HG02885 (cell line): ENCODE measurements around the gene GSTA1.
"Not testable (repeated sequence)": the region's sequence is repeated elsewhere in the genome, so short reads cannot be mapped to it uniquely, and the experiment has no call there.

Experiments used
- ATAC-seq: cut with Tn5 transposase; IDR thresholded peaks from one replicate; pipeline ENCODE4 v1.9.1; 2021; ENCODE audit warnings: mild to moderate bottlenecking; ENCODE audit not compliant: unreplicated experiment, poor library complexity

The GSTA1 gene

DNA sequence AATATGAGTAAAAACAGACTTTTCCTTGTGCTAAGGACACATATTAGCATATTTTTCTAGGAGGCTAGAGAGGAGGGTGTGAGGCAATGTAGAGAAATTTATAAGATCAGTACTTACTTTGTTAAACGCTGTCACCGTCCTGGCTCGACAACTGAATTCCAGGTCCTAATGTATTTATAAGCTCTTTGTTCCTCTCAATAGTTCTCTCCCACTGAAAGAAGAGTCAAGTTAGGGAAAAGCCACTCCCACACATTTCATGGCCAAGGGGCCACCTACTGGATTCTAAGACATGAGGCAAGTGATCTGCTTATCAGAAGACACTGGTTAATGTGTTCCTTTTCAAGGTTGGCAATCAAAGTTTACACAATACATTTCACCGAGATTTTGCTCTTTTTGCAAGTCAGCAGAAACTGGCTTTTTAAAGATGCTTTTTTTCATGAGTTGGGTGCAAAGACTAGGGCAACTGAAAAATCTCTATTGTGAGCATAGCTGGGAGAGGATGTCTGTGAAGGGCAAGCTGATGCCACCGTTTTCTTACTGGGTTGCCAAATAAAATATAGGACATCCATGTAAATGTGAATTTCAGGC is at the start of gene GSTA1:
TSS of gene GSTA1 (minus strand) at position 149 of the 588 bp plus-strand sequence. CDS start 4,549 bp downstream, outside the sequence.
- ATAC-seq, result not testable (repeated sequence)

DNA sequence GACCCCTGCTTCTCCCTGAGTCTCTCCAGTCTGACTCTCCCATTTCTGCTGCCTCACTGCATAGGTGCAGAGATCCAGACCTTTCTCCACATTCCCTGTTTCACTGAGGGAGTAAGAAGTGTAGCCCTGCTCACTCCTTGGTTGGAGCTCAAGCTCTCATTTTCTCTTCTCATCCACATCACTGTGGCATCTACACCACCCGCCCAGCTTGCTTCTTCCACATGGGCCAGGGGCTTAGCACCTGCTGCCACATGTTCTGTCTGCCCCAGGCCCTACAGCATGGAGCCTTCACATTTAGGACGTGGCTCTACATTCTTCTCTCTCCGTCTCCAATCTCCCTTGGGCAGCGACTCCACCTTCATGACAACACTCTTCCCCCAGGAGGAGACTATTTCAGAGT is 45.5 kb upstream of the GSTA1 start:
- no peak for ATAC-seq

DNA sequence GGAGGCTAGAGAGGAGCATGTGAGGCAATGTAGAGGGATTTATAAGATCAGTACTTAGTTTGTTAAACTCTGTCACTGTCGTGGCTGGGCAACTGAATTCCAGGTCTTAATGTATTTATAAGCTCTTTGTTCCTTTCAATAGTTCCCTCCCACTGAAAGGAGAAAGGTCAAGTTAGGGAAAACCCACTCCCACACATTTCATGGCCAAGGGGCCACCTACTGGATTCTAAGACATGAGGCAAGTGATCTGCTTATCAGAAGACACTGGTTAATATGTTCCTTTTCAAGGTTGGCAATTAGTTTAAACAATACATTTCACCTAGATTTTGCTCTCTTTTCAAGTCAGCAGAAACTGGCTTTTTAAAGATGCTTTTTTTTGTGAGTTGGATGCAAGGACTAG is 42.4 kb upstream of the GSTA1 start:
- no peak for ATAC-seq

DNA sequence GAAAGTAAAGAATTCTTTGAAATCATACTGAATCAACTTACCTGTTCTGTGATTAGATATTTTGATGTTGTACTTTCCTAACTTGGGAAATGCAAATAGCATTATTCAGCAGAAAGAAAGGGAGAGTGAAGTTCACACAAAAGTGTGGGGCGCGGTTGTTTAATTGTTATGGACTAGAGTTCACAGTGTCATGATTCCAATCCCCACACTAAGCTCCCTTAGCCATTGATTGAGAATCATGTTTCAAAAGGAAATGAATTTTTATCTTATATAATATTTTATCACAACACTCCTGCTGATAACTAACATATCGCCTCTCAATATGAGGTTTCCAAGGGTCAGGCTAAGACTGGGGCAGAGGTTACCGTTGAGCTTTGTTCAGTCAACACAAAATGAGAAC is 40.0 kb upstream of the GSTA1 start:
- no peak for ATAC-seq

DNA sequence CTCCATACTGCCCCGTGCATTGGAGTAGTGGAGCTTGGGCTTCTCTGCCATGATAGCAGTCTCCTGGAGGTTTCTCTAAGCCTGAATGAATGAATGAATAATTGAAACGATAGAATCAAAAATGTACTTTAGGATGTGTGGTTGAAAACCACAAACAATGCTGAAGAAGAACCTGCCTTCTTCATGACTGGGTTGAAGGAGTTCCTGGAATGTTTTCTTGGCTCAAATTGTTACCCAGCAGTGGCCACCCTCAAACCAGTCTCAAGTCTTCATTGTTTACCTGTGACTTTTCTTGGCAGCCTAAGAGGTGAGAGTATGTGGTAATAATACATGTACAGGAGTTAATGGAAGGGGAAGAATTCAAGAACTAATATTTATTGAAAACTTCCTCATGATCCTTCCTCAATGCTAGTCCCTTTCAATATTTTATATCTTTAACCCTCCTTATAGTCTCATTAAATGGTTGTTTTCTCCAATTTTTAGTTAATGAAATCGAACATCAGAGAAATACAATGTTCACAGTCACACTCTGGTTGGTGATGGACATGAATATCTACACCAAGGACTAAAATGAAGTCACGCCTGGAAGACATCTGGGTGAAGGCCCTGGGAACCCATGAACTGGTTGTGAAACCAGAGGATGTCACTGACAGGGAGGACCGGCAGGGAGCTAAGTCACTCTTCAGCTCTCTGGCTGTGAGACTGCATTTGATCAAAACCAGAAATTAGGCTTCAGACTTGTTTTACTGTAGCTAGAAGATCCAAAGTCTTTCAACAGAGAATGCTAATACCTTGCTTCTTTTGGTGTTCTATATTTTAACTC is 37.4 kb upstream of the GSTA1 start, which contains the start of gene GSTA5:
TSS of gene GSTA5 (minus strand) at position 51 of the 823 bp plus-strand sequence.
- no peak for ATAC-seq

DNA sequence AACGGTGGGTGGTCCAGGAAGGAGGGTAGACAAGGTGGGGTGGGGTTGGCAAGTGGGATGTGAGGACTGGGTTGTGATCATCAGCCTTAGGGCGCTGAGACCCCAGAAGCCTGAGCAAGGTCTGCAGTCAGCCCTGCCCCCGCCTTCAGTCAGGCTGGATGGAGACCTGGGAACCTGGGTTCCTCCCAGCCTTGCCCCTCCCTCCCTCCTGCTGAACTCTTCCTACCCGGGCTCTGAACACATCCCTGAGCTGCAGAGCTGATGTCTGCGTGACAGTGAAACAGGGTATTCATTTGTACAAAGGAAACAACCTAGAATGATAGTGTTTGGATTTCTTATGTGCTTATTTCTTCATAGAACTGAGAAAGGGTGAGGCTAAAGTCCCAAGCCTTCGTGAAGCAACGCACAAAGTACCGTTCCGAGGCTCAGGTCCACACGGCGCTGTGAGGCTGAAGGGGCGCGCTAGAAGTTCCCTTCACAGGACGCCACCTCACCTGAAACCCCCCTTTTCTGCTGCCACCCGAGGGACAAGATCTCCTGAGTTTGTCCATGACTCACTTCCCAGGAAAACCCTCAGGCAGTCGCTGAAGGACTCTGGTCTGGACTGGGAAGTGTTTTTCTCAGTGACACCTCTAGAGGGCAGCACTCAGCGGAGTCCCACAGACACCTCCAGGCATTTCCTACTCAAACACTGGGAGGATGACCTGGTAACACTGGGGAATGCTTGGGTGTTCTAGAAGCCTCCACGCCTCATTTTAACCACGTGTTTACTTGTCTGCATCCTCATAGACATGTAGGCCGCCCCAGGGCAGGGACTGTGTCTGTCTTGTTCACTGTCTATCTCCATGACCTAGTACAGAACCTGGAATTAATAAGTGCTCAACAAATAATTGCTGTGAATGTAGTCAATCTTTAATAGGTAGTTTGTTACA is 35.8 kb upstream of the GSTA1 start:
- ATAC-seq, result peak; percentile 90

DNA sequence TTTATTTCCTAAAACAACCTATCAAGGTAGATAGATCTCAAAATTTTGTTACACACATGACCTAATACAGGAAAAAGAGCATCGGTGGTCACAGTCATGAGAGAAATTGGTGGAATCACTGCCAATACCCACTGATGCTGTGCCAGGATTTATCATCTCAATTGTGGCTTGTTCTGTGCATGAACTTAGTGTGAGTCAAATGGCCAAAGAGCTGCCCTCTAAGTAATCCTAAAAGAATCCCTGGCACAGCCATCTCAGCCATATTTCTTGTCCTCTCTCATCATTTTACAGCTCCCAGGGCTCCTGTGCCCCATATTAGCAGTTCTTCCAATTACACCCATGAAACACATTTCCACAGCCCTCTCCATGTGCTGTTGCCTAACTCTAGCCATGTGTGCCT is 30.9 kb upstream of the GSTA1 start:
- no peak for ATAC-seq

DNA sequence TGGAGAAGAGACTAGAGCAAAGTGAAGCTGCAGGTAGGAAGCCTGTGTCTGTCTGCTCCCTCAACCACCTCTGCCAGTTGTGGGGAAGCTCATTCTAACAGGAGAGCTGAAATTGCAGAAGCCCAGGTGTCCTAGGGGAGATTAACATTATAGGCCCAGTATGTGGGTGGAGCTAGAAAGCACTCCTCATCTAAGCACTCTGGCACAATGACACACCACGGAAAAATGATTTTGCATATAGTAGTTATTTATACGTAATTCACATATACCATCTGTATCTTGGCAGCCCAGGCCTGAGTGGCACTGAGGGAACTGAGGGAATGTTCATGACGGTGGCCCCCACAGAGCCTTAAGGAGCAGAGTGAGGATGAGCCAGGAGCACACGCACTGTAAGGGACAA is 27.3 kb upstream of the GSTA1 start:
- ATAC-seq, result not testable (repeated sequence)

DNA sequence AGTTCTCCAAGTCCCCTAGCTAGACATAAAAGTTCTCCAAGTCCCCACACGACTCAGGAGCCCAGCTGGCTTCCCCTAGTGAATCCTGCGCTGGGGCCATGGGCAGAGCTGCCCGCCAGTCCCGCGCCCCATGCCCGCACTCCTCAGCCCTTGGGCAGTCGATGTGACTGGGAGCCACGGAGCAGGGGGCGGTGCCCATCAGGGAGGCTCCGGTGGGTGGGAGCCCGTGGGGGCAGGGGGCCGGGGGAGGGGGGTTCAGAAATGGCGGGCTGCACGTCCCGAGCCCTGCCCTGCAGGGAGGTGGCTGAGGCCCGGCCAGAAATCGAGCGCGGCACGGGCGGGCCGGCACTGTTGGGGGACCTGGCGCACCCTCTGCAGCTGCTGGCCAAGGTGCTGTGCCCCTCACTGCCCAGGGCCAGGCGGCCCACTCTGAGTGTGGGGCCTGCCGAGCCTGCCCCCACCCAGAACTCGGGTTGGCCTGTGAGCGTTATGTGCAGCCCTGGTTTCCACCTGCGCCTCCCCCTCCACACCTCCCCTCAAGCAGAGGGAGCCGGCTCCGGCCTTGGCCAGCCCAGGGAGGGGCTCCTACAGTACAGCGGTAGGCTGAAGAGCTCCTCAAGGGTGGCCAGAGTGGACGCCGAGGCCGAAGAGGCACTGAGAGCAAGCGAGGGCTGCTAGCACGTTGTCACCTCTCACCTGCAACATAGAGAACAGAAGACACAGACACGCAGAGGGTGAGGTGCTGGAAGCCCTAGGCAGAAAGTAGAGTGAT is 25.6 kb upstream of the GSTA1 start:
- no peak for ATAC-seq

DNA sequence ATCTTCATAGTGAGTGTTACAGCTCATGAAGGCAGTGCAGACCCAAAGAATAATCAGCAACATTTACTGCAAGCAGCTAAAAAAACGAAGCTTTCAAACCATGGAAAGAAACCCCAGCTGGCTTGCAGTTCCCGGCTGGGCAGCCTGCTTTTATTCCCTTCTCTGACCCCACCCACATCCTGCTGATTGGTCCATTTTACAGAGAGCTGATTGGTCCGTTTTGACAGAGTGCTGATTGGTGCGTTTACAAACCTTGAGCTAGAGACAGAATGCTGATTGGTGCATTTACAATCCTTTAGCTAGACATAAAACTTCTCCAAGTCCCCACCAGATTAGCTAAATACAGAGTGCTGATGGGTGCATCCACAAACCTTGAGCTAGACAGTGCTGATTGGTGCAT is 25.0 kb upstream of the GSTA1 start:
- not testable (repeated sequence) for ATAC-seq

DNA sequence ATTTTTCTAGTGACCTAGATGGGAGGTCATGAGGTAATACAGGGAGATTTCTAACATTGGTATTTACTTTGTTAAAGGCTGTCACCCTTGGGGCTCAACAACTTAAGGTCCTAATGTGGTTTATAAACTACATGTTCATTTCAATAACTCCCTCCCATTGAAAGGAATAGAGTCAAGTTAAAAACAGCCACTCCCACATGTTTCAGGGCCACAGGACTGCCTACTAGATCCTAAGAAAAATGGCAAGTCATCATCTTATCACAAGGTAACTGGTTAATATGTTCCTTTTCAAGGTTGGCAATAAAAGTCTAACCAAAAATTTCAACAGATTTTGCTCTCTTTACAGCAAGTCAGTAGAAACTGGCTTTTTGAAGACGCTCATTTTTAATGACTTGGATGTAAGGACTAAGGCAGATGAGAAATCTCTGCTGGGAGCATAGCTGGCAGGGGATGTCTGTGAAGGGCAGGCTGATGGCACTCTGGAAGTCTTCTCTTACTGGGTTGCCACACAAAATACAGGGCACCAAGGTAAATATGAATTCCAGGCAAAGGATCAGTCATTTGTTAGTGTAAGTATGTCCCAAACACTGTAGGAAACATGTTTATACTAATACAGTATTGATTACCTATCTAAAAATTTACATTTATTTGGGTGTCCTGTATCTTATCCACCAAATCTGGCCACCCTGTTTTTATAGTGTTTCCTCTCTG is 23.6 kb upstream of the GSTA1 start:
- not testable (repeated sequence) for ATAC-seq

DNA sequence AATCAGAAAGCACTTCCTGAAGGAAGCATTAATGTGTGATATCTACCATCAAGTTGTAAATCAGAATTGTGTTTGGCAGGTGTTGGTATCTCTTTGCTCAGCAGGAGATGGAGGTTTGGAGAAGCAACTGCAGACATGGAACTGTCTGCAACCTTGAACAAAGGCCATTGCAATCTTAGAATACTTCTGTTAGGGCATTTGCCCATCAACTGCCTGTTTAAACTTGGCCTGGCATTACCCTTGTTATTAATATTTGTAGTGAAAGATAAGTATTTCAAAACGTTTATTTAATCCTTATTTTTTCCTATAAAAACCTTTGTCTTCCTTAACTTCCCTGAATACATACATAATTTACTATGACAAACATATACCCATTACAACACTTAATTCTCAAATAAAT is 22.9 kb upstream of the GSTA1 start:
- ATAC-seq, result no peak

DNA sequence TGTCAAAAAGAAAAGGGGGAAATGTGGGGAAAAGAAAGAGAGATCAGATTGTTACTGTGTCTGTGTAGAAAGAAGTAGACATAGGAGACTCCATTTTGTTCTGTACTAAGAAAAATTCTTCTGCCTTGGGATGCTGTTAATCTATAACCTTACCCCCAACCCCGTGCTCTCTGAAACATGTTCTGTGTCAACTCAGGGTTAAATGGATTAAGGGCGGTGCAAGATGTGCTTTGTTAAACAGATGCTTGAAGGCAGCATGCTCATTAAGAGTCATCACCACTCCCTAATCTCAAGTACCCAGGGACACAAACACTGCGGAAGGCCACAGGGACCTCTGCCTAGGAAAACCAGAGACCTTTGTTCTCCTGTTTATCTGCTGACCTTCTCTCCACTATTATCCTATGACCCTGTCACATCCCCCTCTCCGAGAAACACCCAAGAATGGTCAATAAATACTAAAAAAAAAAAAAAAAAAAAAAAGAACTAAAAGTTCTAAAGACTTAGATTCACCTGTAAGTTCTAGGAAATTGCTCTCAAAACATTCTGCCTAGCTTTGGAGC is 22.4 kb upstream of the GSTA1 start:
- not testable (repeated sequence) for ATAC-seq

DNA sequence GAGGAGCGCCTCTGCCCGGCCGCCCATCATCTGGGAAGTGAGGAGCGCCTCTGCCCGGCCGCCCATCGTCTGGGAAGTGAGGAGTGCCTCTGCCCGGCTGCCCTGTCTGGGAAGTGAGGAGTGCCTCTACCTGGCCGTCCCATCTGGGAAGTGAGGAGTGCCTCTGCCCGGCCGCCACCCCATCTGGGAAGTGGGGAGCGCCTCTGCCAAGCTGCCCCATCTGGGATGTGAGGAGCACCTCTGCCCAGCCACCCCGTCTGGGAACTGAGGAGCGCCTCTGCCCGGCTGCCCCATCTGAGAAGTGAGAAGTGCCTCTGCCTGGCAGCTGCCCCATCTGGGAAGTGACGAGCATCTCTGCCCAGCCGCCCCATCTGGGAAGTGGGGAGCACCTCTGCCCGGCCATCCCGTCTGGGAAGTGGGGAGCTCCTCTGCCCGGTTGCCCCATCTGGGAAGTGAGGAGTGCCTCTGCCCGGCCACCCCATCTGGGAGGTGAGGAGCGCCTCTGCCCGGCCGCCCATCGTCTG is 21.7 kb upstream of the GSTA1 start:
- ATAC-seq, result not testable (repeated sequence)

DNA sequence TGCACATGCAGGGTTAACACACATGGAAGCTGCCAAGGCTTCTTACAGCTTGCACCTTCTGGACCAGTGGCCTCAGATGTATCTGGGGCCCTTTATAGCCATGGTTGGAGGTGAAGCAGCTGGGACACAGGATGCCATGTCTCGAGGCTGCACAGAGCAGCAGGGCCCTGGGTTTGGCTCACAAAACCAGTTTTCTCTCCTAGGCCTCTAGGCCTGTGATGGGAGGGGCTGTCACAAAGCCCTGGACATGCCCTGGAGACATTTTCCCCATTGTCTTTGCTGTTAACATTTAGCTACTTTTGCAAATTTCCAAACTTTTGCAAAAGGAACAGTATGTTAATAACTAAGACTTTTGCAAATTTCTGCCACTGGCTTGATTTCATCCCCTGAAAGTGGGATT is 18.2 kb upstream of the GSTA1 start:
- ATAC-seq, result no peak

DNA sequence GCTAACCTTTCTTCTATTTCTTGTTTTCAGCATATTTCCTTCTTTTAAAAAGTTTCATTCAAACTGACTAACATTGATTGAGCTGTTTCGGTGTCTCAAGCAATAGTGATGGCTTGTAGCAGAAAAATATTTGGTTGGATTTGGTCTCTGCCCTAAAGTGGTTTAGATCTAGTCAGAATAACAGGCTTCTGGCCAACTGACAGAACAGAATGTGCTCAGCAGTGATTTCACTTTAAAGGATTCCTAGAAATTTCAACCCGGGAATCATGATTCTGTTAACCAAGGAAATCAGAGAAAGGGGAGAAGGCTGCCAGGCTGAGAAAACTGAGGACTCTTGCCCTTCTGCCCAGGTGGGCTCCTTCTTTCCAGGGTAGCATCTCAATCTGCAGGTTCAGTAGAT is 16.6 kb upstream of the GSTA1 start:
- no peak for ATAC-seq

DNA sequence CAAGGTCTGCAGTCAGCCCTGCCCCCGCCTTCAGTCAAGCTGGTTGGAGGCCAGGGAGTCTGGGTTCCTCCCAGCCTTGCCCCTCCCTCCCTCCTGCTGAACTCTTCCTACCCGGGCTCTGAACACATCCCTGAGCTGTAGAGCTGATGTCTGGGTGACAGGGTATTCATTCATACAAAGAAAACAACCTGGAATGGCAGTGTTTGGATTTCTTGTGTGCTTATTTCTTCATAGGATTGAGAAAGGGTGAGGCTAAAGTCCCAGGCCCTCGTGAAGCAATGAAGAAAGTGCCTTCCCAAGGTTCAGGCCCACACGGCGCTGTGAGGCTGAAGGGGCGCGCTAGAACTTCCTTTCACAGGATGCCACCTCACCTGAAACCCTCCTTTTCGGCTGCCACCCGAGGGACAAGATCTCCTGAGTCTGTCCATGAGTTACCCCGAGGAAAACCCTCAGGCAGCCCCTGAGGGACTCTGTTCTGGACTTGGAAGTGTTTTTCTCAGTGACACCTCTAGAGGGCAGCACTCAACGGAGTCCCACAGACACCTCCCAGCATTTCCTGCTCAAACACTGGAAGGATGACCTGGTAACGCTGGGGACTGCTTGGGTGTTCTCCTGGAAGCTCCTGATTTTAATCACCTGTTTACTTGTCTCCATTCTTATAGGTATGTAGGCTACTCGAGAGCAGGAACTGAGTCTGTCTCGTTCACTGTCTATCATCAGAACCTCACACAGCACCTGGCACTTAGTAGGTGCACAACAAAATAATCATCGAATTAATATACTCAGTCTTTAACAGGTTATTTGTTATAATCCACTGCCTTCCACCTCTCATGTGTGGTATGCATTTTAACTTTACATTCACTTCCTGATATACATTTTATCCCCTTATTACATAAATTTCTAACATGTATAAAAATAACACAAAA is 11.8 kb upstream of the GSTA1 start:
- peak; percentile 98 for ATAC-seq

DNA sequence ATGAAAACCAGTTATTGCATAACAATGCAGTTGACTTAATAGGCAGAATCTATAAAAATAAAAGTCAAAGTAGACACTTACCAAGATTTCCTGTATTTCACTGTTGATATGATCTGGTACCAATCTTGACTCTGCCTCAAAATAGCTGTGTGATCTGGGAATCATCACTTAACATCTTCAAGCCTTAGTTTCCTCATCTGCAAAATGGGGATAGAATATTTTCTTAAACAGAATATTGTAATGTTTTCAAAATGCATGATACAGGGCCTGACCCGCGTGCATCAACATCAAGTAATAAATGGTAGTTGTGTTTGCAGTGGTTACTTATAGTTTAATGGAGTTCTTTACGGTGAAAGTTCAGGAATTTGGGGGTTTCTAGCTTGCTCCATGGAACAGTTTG is 10.9 kb upstream of the GSTA1 start:
- ATAC-seq, result not testable (repeated sequence)
